Right lobe of liver (tissue), 4 donors: ENCODE data around the gene SPANXC.

Source experiments
- POLR2A ChIP-seq: fragments of 450-650 bp; IDR thresholded peaks from one replicate; pipeline ENCODE4 v1.6.1; 2017; ENCODE audit warnings: antibody characterized with exemption, mild to moderate bottlenecking
- TF ChIP-seq, protein P1 (sequence below), 4 donors: fragments of 200-600 bp in 3 of 4; fragments of 450-650 bp in 1 of 4; IDR thresholded peaks; one replicate each; pipeline versions ENCODE4 v1.5.1 to v1.8.0; 2016 to 2022; ENCODE audit warnings: antibody characterized with exemption in 4 of 4, mild to moderate bottlenecking in 2 of 4
- donor health status: DM: no; HTN: no; CAD: no.
- donor health status: DM: no; HTN: no; CAD: no.
- donor health status: DM: no; HTN: yes; CAD: no.

GRCh38 chrX:141258080-141258479, 15.8 kb upstream of the SPANXC start:
- no peak for TF ChIP-seq POLR2A
- TF ChIP-seq, protein P1, sequence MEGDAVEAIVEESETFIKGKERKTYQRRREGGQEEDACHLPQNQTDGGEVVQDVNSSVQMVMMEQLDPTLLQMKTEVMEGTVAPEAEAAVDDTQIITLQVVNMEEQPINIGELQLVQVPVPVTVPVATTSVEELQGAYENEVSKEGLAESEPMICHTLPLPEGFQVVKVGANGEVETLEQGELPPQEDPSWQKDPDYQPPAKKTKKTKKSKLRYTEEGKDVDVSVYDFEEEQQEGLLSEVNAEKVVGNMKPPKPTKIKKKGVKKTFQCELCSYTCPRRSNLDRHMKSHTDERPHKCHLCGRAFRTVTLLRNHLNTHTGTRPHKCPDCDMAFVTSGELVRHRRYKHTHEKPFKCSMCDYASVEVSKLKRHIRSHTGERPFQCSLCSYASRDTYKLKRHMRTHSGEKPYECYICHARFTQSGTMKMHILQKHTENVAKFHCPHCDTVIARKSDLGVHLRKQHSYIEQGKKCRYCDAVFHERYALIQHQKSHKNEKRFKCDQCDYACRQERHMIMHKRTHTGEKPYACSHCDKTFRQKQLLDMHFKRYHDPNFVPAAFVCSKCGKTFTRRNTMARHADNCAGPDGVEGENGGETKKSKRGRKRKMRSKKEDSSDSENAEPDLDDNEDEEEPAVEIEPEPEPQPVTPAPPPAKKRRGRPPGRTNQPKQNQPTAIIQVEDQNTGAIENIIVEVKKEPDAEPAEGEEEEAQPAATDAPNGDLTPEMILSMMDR (IDR thresholded peaks at IDR 0.05), result no peak
